ENCODE measurements around the gene SLC30A2. TPM values are rescaled to one million over a fixed set of nuclear protein-coding genes. Genes with fewer than 3 reads are reported as not detected.

SLC30A2 gene
- total and polyA plus RNA-seq, 9 of the 15 experiments (the other 6 are each of a cell fraction or from before 2014, with no cell fraction given), result 0.01 to 0.18 (median 0.06) TPM; not detected in 3

GRCh38 chr1:26070296-26070962, 24.5 kb upstream of the SLC30A2 start (continued):
- no peak for TF ChIP-seq ZNF449 (CRISPR knock-in tag; IDR thresholded peaks at IDR 0.05)
- TF ChIP-seq HMBOX1 (IDR thresholded peaks at IDR 0.05), result peak; percentile 80
- peak; percentile 98 for TF ChIP-seq JUN (IDR thresholded peaks at IDR 0.05; ENCODE audit: borderline replicate concordance, low read depth, low read length)
- TF ChIP-seq JUN (CRISPR knock-in tag; IDR thresholded peaks at IDR 0.05; ENCODE audit: borderline replicate concordance), result peak; percentile 93; the same call in 1 of the 2 replicates
- TF ChIP-seq NUFIP1 (IDR thresholded peaks at IDR 0.05; ENCODE audit: partially characterized antibody), result no peak
- no peak for TF ChIP-seq GTF3C2 (IDR thresholded peaks at IDR 0.05; ENCODE audit: borderline replicate concordance, extremely low read depth, insufficient read length)
- TF ChIP-seq ZNF280B (CRISPR knock-in tag; IDR thresholded peaks at IDR 0.05), result no peak
- TF ChIP-seq CREB5 (CRISPR knock-in tag; IDR thresholded peaks at IDR 0.05), result no peak
- no peak for TF ChIP-seq RFX5 (IDR thresholded peaks at IDR 0.05; ENCODE audit: low read depth, low read length)
- TF ChIP-seq SMC3 (conservative IDR thresholded peaks at IDR 0.05; ENCODE audit: insufficient read depth, low read depth, low read length), result no peak; the same call in 1 of the 2 replicates
- no peak for TF ChIP-seq SNAPC5 (CRISPR knock-in tag; IDR thresholded peaks at IDR 0.05)
- peak; percentile 95 for TF ChIP-seq GATA2 (CRISPR knock-in tag; IDR thresholded peaks at IDR 0.05)
- TF ChIP-seq LEF1 (IDR thresholded peaks at IDR 0.05), result peak; percentile 97
